GM12878 (cell line): ENCODE measurements around the gene GGNBP2. TPM values are rescaled to one million over a fixed set of nuclear protein-coding genes. Genes with fewer than 3 reads are reported as not detected.

Source experiments
- HDAC2 ChIP-seq: fragments of 200-600 bp; sonication (generic); IDR thresholded peaks from 2 replicates; pipeline ENCODE4 v1.6.1; 2017
- HDGF ChIP-seq: fragments of 450-650 bp; IDR thresholded peaks from 2 replicates; pipeline ENCODE4 v1.6.1; 2016; ENCODE audit warnings: antibody characterized with exemption
- IKZF2 ChIP-seq, 2 experiments: fragments of 450-650 bp; IDR thresholded peaks; 2 replicates each; pipeline ENCODE4 v1.6.1; 2017; ENCODE audit warnings: mild to moderate bottlenecking in 2 of 2, moderate library complexity in 2 of 2
- MEF2B ChIP-seq: fragments of 450-650 bp; IDR thresholded peaks from 2 replicates; pipeline ENCODE4 v1.6.1; 2018; ENCODE audit warnings: mild to moderate bottlenecking, moderate library complexity; ENCODE audit not compliant: partially characterized antibody, poor library complexity, severe bottlenecking
- NBN ChIP-seq: fragments of 450-650 bp; IDR thresholded peaks from 2 replicates; pipeline ENCODE4 v1.6.1; 2016
- NR2C1 ChIP-seq: fragments of 450-650 bp; IDR thresholded peaks from 2 replicates; pipeline ENCODE4 v1.6.1; 2017; ENCODE audit warnings: antibody characterized with exemption, mild to moderate bottlenecking, moderate library complexity
- PAX5 ChIP-seq: IDR thresholded peaks from 2 replicates; pipeline ENCODE4 v1.6.1; 2011; ENCODE audit warnings: low read depth, low read length, borderline replicate concordance
- RAD21 ChIP-seq: IDR thresholded peaks from 2 replicates; pipeline ENCODE4 v1.6.1; 2011; ENCODE audit warnings: mild to moderate bottlenecking, low read depth, low read length, moderate library complexity; ENCODE audit not compliant: insufficient read depth
- SP1 ChIP-seq: IDR thresholded peaks from one replicate; pipeline ENCODE4 v1.6.1; 2011; ENCODE audit warnings: low read depth, low read length
- TBL1XR1 ChIP-seq: IDR thresholded peaks from 2 replicates; pipeline ENCODE4 v1.6.1; 2012; ENCODE audit warnings: low read depth, low read length, improper control_type of control experiment
- ZNF24 ChIP-seq: fragments of 450-650 bp; IDR thresholded peaks from 2 replicates; pipeline ENCODE4 v1.6.1; 2017; ENCODE audit warnings: antibody characterized with exemption, mild to moderate bottlenecking
- ZSCAN29 ChIP-seq: fragments of 450-650 bp; IDR thresholded peaks from 2 replicates; pipeline ENCODE4 v1.6.1; 2017; ENCODE audit warnings: mild to moderate bottlenecking, moderate library complexity
- polyA plus RNA-seq, 11 experiments: library from polyadenylated mRNA; depleted of rRNA in 4 of 11; unstranded in 6 of 11; stranded (reverse) in 5 of 11; fragments of >200 nt; fragmentation: Nextera tagmentation in 4 of 11; fragmentation: Illumina TruSeq in 1 of 11; extraction: Ambion mirVana in 4 of 11; extraction: Trizol in 1 of 11; gene quantifications; 1 replicate in 1 of 11; 2 replicates in 10 of 11; pipeline versions ENCODE4 v1.2.1 to v1.2.3, GENCODE V29; 2011 to 2016; ENCODE audit warnings: inconsistent platforms in 2 of 11, missing spikeins in 2 of 11, low read depth in 1 of 11
- total RNA-seq, 4 experiments: library from RNA; depleted of rRNA in 3 of 4; stranded (reverse); fragments of >200 nt in 3 of 4; fragmentation: Illumina TruSeq in 1 of 4; extraction: Trizol in 1 of 4; gene quantifications; 2 replicates each; pipeline versions ENCODE4 v1.2.1 to v1.2.3, GENCODE V29; 2013 to 2021
- TF ChIP-seq, protein P1 (sequence below): IDR thresholded peaks from 2 replicates; pipeline ENCODE4 v1.6.1; 2011; ENCODE audit warnings: borderline replicate concordance, low read depth, mild to moderate bottlenecking, moderate library complexity, mixed read lengths, low read length; ENCODE audit not compliant: insufficient read depth; ENCODE audit errors: extremely low read length
- TF ChIP-seq, protein P2 (sequence below): IDR thresholded peaks from 2 replicates; pipeline ENCODE4 v1.6.1; 2011; ENCODE audit warnings: mild to moderate bottlenecking, low read depth, low read length, moderate library complexity; ENCODE audit not compliant: insufficient replicate concordance
- TF ChIP-seq, protein P3 (sequence below): fragments of 450-650 bp; IDR thresholded peaks from 2 replicates; pipeline ENCODE4 v1.6.1; 2018; ENCODE audit warnings: mild to moderate bottlenecking, low read depth, moderate library complexity; ENCODE audit not compliant: partially characterized antibody

Gene GGNBP2
- total and polyA plus RNA-seq, 10 of the 15 experiments (the other 5 are each of a cell fraction or from before 2014, with no cell fraction given): 36.3 to 82.0 (median 50.0) TPM

DNA sequence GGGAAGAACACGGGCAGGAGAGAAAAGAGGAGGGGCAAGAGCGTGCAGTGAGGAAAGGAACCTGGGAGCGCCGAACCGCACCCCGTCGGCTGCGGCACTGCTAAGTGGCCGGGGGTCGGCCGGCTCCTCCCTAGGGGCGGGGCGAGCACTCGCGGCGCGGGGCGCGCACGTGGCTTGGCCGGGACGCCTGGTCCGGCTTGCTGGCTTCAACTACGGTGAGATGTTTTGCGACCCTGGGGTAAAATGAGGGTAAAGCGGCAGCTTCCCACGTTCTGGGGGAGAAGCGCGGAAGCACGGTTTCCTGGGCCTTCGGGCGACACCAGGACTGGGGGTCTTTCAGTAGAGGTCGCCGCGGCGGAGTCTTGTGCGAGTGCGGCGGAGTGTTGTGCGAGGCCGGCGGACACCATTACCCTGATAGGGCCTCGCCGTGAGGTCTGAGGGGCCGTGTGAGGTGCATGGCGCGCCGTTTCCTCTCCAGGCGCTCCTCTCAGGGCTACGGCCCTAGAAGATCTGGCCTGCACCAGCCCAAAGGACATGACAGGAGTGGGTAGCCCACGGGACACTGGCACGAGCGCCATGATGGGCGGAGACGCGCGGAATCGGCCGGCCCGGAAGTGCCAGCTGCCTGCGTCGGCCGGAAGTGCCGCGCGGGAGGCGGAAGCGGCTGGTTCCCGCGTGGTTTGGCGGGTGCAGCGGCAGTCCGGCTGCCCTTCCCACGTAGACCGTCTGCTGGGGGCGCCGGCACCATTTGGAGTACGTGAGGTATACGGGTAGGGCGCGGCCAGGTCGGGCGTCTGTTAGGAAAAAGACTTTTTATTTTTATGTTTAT, 9.7 kb upstream of the GGNBP2 start, which contains the start of the genes MYO19 and PIGW (continued):
- TF ChIP-seq MEF2B: peak; percentile 40
- TF ChIP-seq, protein P1, sequence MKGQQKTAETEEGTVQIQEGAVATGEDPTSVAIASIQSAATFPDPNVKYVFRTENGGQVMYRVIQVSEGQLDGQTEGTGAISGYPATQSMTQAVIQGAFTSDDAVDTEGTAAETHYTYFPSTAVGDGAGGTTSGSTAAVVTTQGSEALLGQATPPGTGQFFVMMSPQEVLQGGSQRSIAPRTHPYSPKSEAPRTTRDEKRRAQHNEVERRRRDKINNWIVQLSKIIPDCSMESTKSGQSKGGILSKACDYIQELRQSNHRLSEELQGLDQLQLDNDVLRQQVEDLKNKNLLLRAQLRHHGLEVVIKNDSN: peak; percentile 70
- no peak for TF ChIP-seq IKZF2 (IDR thresholded peaks at IDR 0.05)
- TF ChIP-seq, protein P2, sequence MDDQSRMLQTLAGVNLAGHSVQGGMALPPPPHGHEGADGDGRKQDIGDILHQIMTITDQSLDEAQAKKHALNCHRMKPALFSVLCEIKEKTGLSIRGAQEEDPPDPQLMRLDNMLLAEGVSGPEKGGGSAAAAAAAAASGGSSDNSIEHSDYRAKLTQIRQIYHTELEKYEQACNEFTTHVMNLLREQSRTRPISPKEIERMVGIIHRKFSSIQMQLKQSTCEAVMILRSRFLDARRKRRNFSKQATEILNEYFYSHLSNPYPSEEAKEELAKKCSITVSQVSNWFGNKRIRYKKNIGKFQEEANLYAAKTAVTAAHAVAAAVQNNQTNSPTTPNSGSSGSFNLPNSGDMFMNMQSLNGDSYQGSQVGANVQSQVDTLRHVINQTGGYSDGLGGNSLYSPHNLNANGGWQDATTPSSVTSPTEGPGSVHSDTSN: peak; percentile 45
- TF ChIP-seq SP1: peak; percentile 20
- TF ChIP-seq NR2C1: no peak
- TF ChIP-seq HDGF: no peak
- TF ChIP-seq NBN: no peak
- TF ChIP-seq PAX5: no peak
- no peak for TF ChIP-seq HDAC2
- TF ChIP-seq, protein P3, sequence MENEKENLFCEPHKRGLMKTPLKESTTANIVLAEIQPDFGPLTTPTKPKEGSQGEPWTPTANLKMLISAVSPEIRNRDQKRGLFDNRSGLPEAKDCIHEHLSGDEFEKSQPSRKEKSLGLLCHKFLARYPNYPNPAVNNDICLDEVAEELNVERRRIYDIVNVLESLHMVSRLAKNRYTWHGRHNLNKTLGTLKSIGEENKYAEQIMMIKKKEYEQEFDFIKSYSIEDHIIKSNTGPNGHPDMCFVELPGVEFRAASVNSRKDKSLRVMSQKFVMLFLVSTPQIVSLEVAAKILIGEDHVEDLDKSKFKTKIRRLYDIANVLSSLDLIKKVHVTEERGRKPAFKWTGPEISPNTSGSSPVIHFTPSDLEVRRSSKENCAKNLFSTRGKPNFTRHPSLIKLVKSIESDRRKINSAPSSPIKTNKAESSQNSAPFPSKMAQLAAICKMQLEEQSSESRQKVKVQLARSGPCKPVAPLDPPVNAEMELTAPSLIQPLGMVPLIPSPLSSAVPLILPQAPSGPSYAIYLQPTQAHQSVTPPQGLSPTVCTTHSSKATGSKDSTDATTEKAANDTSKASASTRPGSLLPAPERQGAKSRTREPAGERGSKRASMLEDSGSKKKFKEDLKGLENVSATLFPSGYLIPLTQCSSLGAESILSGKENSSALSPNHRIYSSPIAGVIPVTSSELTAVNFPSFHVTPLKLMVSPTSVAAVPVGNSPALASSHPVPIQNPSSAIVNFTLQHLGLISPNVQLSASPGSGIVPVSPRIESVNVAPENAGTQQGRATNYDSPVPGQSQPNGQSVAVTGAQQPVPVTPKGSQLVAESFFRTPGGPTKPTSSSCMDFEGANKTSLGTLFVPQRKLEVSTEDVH: peak; percentile 61
- no peak for TF ChIP-seq TBL1XR1
- no peak for TF ChIP-seq ZSCAN29
- TF ChIP-seq RAD21: no peak
- TF ChIP-seq ZNF24: no peak
